GM20000 (cell line): ENCODE results near the gene ZDHHC12.

Source experiments
- DNase-seq: peaks from one replicate; pipeline ENCODE4 v3.0.0; 2012; ENCODE audit warnings: low spot score
- TF ChIP-seq, protein P1 (sequence below): IDR thresholded peaks from 2 replicates; pipeline ENCODE4 v1.5.1; 2012; ENCODE audit warnings: mild to moderate bottlenecking, control low read depth; ENCODE audit errors: extremely low read depth, missing control alignments

Gene ZDHHC12

DNA sequence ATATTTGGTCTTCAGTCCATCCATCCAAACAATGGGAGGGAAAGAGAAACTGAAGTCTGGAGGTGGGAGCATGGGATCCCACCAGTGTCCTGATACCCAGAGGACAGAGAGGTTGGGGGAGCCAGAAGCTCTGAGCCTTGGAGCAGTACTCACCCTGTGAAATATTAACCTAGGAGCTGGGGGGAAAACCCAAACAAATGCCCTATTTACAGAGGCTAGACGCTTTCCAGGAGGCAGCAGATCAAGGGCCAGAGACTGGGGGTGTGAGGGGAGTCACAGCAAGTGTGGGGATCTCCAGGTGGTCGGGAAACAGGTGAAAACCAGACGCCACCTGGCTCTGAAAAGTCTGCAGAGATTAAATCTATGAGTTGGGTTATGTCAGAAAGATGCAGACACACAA is 41.6 kb upstream of the ZDHHC12 start:
- no peak for DNase-seq

DNA sequence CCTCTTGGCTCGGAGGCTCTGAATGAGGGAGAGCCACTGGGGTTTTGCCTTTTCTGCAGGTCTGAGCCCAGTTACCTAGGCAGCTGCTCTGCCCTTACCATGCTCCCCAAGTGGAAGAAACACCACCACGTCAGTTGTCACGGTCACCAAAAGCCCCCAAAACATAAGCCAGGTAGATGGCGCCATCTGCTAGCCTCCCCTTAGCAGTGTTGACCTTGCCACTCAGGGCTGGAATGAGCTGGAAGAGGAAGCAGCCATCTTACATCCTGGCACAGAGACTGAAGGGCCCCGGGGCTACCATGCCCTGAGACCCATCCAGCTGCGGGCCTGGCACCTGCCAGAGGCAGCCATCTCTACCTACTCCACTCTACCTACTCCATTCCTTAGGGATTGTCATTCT is 40.4 kb upstream of the ZDHHC12 start:
- TF ChIP-seq, protein P1, sequence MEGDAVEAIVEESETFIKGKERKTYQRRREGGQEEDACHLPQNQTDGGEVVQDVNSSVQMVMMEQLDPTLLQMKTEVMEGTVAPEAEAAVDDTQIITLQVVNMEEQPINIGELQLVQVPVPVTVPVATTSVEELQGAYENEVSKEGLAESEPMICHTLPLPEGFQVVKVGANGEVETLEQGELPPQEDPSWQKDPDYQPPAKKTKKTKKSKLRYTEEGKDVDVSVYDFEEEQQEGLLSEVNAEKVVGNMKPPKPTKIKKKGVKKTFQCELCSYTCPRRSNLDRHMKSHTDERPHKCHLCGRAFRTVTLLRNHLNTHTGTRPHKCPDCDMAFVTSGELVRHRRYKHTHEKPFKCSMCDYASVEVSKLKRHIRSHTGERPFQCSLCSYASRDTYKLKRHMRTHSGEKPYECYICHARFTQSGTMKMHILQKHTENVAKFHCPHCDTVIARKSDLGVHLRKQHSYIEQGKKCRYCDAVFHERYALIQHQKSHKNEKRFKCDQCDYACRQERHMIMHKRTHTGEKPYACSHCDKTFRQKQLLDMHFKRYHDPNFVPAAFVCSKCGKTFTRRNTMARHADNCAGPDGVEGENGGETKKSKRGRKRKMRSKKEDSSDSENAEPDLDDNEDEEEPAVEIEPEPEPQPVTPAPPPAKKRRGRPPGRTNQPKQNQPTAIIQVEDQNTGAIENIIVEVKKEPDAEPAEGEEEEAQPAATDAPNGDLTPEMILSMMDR: no peak
- no peak for DNase-seq

More for the DNA sequence above, 41.6 kb upstream of the ZDHHC12 start:
- TF ChIP-seq, protein P1: no peak

DNA sequence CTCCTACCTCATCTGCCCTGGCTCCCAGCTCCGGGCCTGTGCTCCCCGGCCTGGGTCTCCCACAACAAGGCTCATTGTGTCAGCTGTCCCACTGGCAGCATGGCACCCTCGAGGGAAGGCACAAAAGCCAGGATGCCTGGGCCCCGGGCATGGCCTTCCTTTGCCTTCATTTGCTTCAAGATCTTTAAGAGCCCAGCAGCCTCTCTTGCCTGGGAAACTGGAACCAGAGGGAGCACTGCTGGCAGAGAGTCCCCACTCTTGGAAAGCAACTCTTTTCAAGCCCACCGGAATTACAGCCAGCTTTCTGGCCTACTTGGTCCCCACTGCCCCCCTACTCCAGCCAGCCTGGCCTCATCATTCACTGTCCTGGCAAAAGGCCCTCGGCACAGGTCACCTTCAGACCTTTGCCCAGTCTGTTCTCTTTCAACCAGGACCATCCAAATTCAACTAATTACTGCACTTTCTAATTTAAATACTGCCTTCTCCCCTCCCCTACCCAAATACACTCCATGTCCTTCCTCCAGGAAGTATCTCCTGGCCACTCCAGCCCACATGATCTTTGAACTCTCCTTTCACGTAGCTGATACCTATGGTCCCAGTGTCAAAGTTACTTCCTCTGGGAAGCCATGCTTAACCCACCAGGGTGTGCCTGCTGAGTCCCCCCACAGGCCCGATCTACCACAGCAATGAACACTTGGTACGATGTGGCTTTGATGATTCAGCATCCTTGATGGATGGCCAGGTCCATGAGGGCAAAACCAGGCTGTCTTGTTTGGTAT is 38.9 kb upstream of the ZDHHC12 start:
- no peak for DNase-seq
- TF ChIP-seq, protein P1: no peak

DNA sequence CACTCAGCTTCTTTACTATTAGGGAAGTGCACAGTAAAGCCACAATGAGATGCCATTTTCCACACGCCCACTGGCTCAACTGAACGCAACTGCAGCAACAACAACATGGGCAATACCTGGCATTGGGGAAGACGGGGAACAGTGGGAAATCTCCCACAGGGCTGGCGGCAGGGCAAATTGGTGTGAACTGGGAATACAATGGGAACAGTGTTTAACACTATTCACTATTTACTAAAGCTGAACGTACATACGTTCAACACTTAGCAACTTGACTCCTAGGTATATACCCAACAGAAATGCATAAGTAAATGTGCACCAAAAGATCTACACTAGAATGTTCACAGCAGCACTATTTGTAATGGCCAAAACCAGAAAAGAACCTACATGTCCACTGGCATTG is 33.7 kb upstream of the ZDHHC12 start:
- no peak for DNase-seq
- TF ChIP-seq, protein P1: no peak

DNA sequence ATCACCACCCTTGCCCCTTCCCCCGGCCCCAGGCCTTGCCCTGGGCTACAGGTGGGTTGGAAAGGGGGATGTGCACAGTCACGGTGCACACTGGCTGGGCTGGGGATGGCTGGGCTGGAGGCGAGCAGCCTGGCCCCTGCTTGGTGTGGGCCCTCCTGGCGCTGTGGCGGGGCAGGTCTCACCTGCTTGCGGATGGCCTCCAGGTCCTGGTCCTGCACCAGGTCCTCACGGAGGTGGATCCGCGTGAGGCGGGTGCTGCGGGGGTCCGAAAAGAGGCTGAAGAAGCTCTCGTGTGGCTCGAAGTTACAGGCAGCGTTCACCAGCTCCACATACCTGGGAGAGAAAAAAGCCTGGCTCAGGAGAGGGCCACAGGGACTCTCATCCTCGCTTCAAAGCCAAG is 29.7 kb upstream of the ZDHHC12 start:
- TF ChIP-seq, protein P1: no peak
- no peak for DNase-seq

DNA sequence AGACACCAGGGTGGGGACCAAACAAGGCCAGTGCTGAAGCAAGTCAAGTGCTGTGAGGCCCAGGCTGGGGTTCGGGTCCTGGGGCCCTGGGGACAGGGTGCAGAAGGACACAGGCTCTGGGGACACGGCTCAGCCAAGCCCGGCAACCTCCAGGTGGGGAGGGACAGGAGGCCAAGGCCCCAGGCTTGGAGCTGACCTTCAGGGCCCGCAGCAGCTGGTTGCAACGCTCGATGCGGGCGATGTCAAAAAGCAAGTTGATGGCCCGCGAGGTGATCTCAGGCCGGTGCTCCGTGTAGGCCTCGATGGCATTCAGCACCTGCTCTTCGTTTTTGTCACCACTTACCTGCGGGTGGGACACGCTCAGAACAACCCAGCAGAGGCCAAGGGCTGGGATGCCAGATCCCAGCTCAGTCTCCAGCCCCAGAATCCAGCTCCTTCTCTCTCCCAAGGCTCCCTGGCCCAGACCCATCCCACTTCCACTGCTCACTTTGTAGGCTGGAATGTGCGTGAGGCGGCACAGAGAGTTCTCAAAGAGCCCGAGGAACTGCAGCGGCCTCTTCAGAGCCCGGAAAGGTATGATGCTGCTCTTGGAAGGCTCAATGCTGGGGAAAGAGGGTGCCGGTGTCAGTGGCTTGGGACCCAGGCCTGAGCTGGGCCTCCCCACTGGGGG is 27.1 kb upstream of the ZDHHC12 start:
- TF ChIP-seq, protein P1: no peak

DNA sequence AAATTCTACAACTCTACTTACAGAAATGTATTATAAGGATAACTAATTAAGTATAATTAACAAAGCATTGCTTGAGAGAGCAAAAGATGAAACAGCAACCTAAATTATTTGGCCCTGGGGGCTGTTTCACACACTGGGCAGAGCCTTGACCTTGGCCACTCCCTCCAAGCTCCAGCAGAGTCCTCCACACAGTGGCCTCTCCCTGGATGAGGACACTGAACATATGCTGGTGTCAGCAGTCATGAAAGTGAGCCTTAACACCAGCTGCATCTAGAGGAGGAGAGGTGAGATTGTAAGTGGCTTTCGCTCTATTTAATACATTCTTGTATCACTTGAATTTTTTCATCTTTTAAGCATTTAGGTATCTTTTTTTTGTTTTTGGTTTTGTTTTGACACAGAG is 23.3 kb upstream of the ZDHHC12 start:
- TF ChIP-seq, protein P1: no peak
- DNase-seq: no peak

More for the DNA sequence above, 27.1 kb upstream of the ZDHHC12 start:
- DNase-seq: no peak
